IPS-NIHi11 (cell line): Measurements from ENCODE around the gene PXDN.
"Not testable (repeated sequence)": the region's sequence is repeated elsewhere in the genome, so short reads cannot be mapped to it uniquely, and the experiment has no call there.

Experiments used
- DNase-seq: peaks from one replicate; pipeline ENCODE4 v3.0.0; 2012; ENCODE audit warnings: mixed read lengths, low spot score

Gene PXDN

DNA sequence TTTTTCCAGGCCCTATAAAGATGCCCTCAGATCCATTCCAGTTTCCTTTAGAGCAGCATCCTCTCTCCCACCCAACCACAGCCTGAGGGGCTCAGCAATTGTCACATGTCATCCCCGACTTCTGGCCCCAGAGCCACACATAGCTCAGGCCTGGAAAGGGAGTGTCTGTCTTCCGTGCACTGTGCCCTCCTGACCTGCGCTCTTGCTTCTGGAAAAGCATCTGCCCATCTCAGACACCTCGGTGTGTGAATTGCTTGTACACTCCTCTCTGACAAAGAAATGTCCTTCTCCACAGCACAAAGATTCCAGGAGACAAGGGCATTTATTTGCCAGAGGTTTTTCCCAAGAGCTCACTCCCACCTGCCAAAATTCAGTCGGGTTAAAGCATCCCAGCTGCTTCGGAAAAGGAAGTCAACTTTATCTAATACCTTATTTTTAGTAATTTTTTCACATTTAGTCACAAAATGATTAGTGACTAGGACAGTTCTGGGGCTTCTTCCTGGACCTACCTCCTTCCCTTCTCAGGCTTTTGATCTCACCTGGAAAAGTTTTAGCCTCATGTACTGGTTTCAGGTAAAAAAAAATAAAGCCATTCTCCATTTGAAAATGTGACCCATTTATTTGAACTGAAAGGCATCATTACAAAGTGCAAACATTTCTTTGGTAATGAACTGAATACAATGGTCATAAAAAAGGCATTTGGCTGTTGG is 112.9 kb downstream of the PXDN start:
- no peak for DNase-seq

DNA sequence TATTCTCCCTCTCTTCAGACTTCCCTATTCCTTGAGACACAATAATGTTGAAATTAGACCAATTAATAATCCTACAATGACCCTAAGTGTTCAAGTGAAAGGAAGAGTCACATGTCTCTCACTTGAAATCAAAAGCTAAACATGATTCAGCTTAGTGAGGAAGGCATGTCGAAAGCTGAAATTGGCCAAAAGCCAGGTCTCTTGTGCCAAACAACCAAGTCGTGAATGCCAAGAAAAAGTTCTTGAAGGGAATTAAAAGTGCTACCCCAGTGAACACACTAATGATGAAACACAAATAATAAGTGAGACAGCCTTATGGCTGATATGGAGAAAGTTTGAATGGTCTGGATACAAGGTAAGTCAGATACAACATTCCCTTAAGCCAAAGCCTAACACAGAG is 115.4 kb downstream of the PXDN start:
- DNase-seq, result no peak

DNA sequence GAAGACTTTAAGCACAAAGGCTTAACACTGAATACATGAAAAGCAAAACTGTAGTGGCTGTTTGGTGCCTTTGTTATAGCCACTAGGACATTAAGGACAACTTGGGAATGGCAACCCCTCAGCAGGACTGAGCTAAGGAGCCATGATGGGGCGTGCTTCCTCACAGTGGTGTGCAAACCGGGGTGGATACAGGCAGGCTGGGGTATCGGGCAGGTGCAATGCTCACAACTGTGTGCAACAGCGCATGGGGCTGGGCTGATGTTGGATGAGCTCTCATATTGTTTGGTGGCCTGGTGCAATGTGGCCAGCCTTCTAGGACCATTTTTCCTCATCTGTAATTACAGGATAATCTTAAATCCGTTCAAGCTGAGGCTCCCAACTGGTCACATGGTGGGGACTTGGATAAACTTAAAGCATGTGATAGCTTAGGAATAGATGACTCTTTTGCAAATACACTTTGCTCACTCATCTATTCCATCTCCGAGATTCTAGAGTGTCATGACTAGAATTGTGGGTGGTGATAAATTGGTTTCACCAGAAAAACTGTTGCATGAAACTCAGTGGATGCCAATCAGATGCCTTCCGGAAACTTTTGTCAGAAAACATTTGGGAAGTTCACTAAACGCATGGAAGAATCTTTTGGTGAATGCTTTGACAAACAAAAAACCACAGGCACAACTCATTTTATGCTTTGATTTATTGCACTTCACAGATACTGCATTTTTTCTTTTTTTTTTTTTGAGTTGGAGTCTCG is 116.5 kb downstream of the PXDN start:
- DNase-seq, result no peak

DNA sequence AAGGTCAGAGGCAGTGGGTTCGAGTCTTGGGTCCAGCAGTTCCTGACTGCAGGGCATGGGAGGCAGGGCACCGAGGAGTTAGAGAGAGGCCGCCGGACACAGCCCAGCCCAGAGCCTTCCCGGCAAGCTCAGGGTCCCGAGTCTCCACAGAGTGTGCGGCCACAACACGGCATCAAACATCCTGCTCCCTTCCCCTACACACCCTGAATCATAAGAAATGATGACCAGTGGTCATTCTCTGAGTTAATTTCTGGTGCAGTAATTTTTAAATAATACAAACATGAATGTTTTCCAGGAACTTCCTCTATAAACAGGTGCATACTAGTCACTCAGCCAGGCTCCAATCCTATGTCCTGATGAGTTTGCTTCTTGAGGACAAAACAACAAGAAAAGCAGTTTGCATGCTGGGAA is 118.0 kb downstream of the PXDN start:
- no peak for DNase-seq

DNA sequence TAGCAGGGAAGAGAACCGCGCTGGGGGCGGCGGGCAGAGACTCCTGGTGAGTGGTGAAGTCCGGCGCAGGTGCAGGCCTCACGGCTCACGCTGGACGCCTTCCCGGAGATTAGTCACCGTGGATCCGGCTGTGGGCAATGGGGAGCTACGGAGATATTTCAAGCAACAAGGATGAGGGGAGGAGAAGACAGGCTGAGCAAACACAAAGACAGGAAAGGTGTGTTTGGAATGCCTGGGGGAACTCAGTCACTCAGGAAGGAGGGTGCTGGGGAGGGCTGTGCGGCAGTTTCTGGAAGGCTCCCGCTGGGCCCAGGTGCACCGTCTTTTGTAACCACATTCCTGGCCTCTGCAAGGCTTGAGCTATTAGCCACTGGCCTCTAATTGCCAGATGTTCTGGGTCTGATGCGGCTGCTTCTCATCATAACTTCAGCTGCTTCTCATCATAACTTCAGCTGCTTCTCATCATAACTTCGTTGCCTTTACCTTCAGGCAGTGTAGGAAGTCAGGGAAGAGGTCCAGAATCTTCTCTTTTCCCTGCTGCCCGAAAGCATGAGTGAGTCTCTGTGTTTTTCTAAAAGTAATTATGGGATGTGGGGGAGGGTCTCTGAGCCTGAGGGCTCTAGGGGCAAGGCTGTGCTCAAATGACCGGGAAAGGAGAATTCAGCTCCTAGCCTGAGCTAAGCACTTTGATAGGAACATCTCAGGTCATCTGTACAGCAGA is 118.9 kb downstream of the PXDN start:
- peak; percentile 85 for DNase-seq

DNA sequence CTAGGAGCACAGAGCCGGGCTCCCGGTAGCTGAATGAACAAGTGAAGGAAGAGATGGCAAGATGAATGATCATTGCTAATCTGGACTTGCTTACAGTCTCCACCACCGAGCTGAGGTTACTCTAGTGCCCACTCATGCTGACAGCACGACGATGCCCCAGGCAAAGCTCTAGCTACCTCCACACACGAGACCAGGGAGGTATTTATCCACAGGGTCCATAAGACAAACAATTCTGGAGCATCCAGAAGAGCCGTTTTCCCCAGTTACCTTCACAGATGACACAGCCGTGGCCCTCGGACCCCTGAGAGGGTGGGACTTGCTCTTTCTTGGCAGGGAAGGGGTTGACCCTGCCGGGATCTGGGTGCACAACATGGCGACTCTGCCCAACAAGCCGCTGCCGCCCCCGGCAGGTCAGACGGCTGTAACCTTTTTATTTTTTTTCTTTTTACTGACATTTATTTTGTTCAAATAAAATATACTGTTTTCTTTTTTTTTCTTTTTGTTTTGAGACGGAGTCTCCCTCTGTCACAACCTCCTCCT is 120.3 kb downstream of the PXDN start:
- no peak for DNase-seq

DNA sequence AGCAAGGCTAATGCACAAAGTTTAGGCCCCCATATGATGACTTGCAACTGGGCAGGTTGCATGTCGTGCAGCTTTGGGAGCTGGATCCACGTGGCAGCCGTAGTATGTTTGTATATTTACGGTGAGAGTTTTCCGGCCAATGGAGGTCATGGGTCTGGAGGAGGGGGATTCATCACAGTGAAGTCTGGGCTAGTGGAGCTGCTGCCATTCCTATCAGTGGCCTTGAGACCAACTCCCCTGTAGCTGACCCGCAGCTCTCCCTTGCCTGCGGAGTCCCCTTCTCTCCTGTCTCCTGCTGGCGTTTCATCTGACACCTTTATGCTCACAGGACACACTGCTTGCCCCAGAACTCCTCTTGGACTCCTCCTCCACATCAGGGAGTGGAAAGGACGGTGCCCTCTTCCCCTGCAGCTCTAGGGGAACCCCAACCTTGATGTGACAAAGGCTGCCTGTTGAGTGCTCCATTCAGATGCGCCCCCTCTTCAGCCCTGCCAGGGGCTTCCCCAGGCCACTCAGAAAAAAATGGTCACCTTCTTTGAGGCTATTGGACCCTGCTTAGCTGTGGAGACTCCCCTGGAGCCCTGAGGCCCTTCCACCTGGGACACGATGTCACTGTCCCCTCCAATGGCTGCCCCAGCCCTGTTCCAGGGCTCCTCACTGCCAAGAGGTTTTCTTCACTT is 121.7 kb downstream of the PXDN start:
- DNase-seq, result no peak

DNA sequence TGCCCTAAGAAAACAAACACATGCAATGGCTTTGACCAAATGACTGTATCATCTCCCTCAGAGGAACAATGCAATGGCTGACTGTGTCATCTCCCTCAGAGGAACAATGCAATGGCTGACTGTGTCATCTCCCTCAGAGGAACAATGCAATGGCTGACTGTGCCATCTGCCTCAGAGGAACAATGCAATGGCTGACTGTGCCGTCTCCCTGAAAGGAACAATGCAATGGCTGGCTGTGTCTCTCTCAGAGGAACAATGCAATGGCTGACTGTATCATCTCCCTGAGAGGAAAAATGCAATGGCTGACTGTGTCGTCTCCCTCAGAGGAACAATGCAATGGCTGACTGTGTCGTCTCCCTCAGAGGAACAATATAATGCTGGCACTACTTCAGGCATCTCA is 122.3 kb downstream of the PXDN start:
- not testable (repeated sequence) for DNase-seq

DNA sequence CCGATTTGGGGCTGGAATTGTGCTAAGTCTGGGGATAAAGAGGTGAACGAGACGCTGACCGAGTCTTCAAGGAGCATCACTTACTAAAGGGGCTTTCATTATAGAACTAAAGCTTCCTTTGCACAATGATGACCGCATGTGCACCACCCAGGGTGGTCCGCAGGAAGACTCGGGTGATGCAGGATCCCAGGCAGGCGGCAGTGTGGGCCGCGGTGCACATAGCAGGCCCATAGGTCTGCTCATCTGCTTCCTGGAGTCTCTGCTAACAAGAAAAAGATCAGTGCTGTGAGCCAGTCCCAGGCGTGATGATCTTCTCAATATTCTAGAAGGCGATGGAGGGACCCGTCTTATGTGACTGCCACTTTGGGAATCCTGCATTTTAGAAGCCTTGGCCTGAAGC is 122.8 kb downstream of the PXDN start:
- no peak for DNase-seq

DNA sequence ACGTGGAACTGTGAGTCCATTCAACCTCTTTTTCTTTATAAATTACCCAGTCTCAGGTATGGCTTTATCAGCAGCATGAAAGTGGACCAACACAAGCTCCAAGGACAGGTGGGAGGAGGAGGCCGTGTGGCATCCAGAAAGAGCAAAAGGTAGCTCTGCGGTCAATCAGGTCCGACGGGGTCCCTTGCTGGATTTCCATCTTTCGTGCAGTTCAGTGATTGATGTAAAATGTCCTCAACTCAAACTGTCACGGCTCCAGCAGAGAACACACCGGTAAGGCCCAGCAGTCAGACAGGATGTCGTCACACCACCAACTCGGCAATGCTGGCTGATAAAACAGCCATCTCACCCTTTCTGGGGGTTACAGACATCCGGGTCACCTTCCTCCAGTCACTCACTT is 123.3 kb downstream of the PXDN start:
- no peak for DNase-seq

DNA sequence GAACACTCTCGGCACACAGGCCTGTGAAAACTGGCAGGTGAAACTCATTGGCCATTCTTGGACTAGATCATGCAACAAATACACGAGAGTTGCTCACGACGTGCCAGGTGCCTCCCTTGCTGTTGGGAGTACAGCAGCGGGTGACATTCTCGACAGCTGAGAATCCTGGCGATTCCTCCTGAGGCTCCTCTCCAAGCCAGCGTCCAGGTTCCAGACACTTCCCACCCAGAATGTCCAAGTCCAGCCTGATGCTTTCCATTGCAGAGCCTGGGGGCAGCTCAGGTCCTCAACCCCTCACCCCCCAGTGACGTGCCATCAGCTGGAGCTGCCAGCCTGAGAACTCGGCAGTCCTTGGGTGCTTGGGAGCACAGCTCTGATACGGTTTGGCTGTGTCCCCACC is 124.2 kb downstream of the PXDN start:
- no peak for DNase-seq

DNA sequence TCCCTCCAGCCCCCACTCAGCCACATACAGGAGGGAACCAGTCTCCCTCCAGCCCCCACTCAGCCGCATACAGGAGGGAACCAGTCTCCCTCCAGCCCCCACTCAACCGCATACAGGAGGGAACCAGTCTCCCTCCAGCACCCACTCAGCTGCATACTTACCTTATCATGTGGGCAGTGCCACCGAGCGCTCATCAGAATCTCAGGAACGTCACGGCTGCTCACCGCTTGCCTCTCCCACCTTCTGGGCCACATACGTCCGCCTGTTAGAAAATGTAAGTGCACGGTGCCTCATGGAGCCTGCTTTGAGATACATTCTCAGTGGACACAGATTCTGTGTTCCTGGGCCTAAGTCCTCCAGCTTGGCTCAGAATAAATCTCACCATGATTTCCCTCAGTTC is 124.8 kb downstream of the PXDN start:
- no peak for DNase-seq

DNA sequence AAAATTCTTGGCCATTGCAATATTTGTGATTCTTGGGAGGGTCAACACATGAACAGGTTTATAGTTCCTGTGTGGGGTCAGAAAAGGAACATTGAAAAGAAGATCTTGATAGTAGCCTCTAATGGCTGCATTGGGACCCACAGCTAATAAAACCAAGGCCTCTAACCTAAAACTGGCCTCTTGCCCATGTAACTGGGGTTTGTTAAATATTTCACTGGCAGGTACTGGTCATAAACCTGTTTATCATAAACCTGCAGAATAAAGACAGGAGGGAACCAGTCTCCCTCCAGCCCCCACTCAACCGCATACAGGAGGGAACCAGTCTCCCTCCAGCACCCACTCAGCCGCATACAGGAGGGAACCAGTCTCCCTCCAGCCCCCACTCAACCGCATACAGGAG is 125.3 kb downstream of the PXDN start:
- no peak for DNase-seq

DNA sequence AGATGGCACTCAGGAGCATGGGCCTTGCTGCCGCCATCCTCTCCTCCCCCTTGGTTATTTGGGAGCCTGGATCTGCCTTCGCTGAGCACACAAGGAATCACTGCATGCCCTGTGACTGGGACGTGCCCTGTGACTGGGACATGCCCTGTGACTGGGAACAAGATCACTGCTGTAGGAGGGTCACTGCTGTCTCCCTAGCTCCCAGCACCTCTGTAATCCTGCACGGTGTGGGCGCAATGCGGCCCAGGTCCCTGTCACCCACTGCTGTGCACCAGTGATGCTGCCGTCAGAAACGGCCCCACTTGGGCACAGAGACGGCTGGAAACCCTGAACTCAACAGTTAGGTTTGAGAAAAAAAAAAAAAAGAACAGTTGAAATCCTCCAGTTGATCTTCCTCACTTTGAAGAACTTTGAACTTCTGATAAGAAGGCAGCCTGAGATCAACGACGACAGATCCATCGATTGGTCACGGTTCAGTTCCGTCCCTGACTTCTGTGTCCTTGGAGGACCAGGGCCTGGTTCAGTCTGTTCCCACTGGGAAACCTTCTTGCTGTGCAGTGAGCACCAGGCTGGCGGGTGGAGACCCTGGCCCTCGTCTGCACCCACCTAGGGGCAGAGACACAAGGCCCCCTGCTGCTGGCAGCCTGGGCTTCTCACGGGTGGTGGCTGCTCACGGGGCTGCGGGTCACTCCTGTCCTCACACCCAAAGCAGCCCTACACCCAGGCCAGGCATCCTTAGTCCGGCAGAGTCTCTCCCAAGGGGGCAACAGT is 125.9 kb downstream of the PXDN start:
- no peak for DNase-seq

DNA sequence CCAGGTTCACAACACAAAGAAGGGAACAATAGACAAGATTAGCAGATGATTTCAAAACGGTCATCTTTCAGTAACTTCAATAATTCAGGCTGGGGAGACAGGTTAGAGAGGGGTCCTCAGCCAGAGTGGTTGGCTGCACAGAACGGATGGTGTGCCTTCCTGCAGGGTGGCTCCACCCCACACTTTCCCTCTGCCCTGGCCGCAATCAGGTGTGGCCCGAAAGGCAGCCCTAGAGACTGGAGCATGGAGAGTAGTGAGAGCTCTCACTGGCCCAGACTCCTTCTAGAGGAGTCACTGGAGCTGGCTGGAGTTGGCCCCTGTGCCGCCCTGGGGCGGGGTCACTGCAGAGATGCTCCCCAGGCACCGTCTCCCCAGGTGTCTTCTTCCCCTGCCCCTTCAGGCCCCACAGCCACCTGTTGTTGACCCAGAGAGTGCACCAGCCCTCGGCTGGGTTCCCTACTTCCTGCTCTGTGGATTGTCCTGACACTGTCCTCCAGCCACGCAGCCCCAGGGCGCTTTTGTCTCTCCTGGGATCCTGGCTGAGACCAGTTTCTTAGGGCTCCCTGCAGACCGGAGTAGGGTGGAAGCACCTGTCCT is 126.8 kb downstream of the PXDN start:
- DNase-seq, result no peak

DNA sequence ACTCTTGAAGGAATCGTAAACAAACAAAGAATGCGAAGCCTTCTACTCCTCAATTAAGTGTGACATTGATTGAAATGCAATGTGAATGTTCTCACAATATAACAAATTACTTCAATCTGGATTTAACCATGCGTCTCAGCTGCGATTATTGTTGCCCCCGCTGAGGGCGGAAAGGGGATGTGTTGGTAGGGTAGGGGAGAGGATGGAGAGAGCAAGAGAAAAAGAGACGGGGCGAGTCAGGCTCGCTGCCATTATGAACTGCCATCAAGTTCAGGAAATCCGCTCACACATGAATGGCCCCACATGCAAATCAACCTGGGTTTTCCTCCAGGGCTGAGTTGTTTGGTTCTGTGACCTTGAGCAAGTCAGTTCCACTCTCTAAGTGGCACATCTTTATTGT is 129.8 kb downstream of the PXDN start:
- peak; percentile 12 for DNase-seq

DNA sequence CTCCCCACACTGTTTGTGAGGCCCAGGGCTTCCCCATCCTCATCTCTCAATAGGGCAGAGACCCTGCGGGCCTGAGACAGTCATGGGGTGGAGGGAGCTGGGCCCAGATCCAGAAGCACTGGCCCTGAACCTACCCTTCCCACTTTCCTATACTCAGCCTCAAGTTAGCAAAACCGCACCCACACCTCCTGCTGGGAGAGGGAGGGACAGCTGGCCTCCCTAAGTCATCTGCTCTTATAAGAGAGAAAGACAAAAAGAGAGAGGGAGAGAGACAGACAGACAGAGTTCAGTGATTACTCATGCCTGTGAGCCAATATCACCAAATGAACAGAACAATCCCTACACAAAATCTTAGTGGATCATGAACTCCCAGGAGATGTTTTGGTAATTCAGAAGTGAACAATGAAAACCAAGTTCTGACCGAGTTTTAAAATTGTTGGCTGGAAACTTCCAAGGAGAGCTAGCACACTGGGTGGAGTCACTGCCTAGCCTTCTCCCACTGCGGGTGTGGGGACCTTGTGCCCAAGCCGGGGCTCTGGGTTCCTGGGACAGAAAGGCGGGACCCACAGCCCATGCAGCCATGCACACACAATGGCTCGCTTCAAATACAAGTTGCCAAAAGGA is 130.5 kb downstream of the PXDN start:
- DNase-seq, result peak; percentile 47

DNA sequence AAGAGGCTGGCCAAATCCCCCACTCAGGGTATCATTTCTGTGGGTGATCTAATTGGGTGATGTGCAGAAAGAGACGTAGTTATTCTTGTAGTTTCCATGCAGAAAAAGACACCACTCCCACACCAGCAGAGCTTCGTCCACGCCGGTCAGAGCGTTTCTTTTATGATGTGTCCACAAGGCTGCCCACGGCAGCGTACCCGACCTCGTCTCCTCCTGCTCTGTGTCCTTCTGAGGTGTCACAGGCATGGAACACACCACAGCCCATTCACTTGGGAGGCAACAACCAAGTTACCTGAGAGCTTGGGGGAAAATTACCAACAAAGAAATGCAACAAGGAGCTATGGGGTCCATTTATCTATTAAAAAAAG is 131.3 kb downstream of the PXDN start:
- peak; percentile 4 for DNase-seq

DNA sequence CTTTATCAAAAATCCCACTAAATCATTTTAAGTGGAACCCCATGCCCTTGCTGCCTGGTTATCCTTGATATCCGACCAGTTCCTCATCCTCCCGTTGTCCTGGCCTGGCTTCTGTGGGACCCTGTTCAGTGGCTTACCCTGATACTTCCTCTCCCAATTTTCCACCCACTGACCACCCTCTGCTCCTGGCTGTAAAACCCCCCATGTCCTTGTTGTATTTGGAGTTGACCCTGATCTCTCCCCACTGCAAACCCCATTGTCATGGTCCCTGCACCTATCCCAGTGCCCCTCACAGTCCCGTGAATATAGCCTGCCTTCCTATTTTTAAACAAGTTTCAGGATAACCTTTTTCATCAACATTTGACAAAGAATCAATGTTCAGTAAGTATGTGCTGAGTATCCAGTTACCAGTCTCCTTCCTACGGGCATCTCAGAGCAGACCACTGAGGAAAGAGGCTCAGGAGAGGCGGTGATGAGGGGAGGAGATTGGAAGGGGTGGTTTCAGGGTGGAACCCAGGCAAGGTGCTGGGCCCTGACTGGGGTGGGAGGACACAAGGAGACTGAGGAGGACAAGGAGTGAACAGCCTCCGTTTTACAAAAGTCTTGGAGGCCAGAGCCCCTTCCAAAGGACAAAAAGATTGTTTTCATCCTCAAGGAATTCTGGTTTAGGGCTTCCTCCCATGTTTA is 131.8 kb downstream of the PXDN start:
- no peak for DNase-seq

DNA sequence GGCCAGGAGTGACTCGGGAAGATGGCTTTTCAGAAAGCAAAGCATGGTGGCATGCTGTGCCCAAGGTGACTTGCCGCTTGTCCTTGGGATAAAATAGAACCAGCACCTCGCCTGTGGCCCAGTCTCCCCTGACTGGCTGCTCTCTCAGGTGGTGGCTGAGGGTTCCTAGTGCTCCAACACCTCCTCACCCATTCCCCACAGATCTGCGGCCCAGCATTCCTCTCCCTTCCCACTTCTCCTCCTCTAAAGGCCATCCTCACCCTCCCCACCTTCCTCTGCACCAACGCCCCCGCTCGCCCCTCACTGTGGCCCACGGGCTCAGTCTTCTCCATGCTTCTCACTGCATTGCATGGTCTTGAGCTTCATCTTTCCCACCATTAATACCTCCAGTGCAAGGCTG is 132.4 kb downstream of the PXDN start:
- no peak for DNase-seq
